ENCODE data around the gene FOXL1. TPM values are rescaled to one million over a fixed set of nuclear protein-coding genes. Genes with fewer than 3 reads are reported as not detected.

The FOXL1 gene
- total RNA-seq, 2 donors from 2014 or later: not detected

GRCh38 chr16:86559802-86560305 lies 18.5 kb upstream of the FOXL1 start:
- H3K36me3 Mint-ChIP-seq: peaks cover 0 to 8% of the 10 kb centered on the region in 2 donors
- no peak for ATAC-seq

GRCh38 chr16:86562356-86562755 lies 16.0 kb upstream of the FOXL1 start:
- no peaks in the 10 kb centered on the region for H3K9me3 Mint-ChIP-seq
- H3K27ac Mint-ChIP-seq: no peak overlapping the region
- no peaks in the 10 kb centered on the region for H3K36me3 Mint-ChIP-seq
- ATAC-seq (no peak), DNase-seq (ENCODE audit: low spot score in 2 of 2) (no peak)

More at GRCh38 chr16:86559802-86560305, 18.5 kb upstream of the FOXL1 start:
- no peak for DNase-seq (ENCODE audit: low spot score in 2 of 2)
- Mint-ChIP-seq H3K27ac (no peak overlapping the region), H3K9me3 (no peaks in the 10 kb centered on the region)

DNA sequence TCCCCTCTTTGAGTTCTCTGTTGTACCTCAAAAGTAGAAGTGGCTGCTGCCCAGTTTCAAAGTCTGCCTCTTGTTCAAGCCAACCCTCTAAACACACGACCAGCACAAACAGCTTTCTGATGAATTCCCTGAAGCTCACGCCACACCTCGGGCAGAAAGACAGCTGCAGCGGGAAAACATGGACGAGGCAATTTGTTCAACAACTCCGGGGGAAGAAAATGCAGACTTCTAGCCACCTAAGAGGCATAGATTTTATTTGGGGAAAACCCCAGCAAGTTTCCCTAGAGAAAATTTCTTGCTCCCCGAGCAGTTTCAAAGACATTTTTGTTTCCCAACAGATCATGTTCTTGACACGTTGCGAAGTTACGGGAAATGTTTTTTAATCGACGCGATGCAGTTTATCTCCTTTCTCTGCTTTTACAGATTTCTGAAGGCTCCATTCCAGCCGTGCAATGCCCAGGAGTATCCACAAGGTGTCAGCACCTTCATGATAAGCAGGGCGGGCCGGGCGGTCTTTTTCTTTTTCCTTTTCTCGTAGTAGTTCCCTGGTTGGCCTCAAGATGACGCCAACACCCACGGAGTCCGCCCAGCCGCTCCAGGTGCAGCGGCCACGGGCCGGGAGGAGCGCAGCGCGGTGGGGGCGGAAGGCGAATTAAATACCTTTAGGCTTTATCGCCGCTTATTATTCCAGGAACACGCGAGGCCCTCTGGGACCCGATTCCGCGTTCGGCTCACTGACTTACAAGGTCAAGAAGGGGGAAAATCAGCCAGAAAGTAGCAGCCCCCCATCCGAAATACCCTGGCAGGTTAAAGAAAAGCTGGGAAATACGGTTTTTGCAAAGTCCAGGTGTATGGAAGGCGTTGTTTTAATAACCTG lies 14.6 kb upstream of the FOXL1 start:
- Mint-ChIP-seq H3K9me3 (no peaks in the 10 kb centered on the region), H3K27ac (no peak overlapping the region), H3K36me3 (no peaks in the 10 kb centered on the region)
- ATAC-seq (peak; percentile 86 to 89), DNase-seq (ENCODE audit: low spot score in 2 of 2) (peak; percentile 76 to 86)

DNA sequence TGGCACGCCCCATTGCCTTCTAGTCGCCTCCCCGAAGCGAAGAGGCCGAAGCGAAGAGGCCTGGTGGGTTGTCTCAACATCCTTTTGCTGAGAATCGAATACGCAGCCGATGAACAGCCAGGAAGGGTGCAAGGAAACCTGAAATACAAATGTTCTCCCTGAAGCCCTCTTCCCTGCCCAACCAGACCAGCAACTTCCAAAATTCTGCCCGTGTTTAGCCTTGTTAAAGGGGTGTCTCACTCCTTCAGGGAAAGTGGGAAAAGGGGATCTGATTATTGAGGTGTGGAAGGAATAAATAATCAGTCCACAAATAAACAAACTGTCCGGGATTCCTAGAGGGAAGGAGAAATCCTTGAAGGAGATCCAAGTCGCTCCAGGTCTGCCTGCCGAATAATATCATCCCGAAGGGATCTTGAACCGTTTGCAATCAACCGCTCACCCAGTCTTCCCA lies 13.1 kb upstream of the FOXL1 start:
- H3K27ac Mint-ChIP-seq: no peak overlapping the region
- H3K36me3 Mint-ChIP-seq: no peaks in the 10 kb centered on the region
- no peak for ATAC-seq
- no peaks in the 10 kb centered on the region for H3K9me3 Mint-ChIP-seq
- DNase-seq (ENCODE audit: low spot score in 2 of 2): no peak

DNA sequence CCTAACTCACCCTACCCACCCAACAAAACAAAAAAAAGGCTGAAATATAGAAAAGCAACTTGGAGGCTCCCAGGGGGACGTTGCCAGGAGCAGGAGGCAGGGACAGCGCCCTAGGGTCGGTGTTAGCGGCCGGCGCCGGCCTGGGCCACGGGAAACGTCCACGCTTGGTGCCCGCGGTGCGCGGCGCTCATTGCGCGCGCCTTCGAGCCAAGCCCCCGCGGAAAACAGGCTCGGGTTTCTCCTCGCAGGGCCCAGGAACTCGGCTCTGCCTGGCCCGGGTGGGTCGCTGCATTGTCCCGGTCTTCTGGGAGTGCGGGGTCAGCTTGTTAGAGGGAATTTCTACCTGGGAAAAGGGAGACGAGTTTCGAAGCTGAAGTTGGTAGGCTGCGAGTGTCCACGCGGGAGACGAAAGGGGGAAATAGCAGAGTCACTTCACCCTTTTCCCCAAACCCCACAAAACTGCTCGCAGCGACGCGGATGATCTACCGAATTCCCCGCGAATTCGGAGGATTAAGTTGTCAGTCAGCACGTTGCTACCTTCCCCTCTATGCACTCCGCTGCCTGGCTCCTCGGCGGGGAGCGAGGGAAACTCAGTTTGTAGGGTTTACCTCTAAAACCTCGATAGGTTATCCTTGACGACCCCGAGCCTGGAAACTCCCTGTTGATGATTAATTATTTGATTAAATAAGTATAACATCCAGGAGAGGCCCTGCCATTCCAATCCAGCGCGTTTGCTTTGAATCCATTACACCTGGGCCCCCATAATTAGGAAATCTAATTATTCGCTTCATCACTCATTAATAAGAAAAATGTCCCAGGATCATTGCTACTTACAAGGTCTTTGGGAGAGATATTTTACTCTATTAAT lies 12.5 kb upstream of the FOXL1 start:
- H3K27ac Mint-ChIP-seq: no peak overlapping the region
- ATAC-seq: no peak
- H3K36me3 Mint-ChIP-seq: no peaks in the 10 kb centered on the region
- no peaks in the 10 kb centered on the region for H3K9me3 Mint-ChIP-seq
- DNase-seq (ENCODE audit: low spot score in 2 of 2): no peak

DNA sequence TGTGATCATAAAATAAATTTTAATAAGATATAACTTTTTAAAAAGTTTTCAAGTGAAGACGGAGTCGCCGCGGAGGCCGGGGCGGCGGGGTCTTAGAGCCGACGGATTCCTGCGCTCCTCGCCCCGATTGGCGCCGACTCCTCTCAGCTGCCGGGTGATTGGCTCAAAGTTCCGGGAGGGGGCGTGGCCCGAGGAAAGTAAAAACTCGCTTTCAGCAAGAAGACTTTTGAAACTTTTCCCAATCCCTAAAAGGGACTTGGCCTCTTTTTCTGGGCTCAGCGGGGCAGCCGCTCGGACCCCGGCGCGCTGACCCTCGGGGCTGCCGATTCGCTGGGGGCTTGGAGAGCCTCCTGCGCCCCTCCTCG lies 11.8 kb upstream of the FOXL1 start, which contains the start of gene FOXC2:
FOXC2 (plus strand) TSS at position 229 of the 365 bp plus-strand sequence. CDS start 507 bp downstream, outside the sequence.
- no peak within 1 kb of the TSS for H3K27ac Mint-ChIP-seq
- DNase-seq (ENCODE audit: low spot score in 2 of 2): peak in 1 of 2 donors; percentile 62
- ATAC-seq: peak in 1 of 2 donors; percentile 61

DNA sequence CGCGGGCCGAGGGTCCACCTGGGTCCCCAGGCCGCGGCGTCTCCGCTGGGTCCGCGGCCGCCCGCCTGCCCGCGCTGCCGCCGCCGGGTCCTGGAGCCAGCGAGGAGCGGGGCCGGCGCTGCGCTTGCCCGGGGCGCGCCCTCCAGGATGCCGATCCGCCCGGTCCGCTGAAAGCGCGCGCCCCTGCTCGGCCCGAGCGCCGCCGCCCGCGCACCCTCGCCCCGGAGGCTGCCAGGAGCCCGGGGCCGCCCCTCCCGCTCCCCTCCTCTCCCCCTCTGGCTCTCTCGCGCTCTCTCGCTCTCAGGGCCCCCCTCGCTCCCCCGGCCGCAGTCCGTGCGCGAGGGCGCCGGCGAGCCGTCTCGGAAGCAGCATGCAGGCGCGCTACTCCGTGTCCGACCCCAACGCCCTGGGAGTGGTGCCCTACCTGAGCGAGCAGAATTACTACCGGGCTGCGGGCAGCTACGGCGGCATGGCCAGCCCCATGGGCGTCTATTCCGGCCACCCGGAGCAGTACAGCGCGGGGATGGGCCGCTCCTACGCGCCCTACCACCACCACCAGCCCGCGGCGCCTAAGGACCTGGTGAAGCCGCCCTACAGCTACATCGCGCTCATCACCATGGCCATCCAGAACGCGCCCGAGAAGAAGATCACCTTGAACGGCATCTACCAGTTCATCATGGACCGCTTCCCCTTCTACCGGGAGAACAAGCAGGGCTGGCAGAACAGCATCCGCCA lies 11.2 kb upstream of the FOXL1 start:
- peak in 1 of 2 donors; percentile 15 for DNase-seq (ENCODE audit: low spot score in 2 of 2)
- Mint-ChIP-seq H3K36me3 (no peaks in the 10 kb centered on the region), H3K27ac (no peak overlapping the region), H3K9me3 (no peaks in the 10 kb centered on the region)
- peak in 1 of 2 donors; percentile 28 for ATAC-seq

More for the DNA sequence above, 11.8 kb upstream of the FOXL1 start, which contains the start of gene FOXC2:
- H3K36me3 Mint-ChIP-seq: no peaks in the 10 kb centered on the region
- no peaks in the 10 kb centered on the region for H3K9me3 Mint-ChIP-seq

GRCh38 chr16:86567701-86568581 lies 10.4 kb upstream of the FOXL1 start:
- DNase-seq (ENCODE audit: low spot score in 2 of 2): no peak
- H3K9me3 Mint-ChIP-seq: no peaks in the 10 kb centered on the region
- H3K36me3 Mint-ChIP-seq: no peaks in the 10 kb centered on the region
- H3K27ac Mint-ChIP-seq: no peak overlapping the region
- no peak for ATAC-seq

DNA sequence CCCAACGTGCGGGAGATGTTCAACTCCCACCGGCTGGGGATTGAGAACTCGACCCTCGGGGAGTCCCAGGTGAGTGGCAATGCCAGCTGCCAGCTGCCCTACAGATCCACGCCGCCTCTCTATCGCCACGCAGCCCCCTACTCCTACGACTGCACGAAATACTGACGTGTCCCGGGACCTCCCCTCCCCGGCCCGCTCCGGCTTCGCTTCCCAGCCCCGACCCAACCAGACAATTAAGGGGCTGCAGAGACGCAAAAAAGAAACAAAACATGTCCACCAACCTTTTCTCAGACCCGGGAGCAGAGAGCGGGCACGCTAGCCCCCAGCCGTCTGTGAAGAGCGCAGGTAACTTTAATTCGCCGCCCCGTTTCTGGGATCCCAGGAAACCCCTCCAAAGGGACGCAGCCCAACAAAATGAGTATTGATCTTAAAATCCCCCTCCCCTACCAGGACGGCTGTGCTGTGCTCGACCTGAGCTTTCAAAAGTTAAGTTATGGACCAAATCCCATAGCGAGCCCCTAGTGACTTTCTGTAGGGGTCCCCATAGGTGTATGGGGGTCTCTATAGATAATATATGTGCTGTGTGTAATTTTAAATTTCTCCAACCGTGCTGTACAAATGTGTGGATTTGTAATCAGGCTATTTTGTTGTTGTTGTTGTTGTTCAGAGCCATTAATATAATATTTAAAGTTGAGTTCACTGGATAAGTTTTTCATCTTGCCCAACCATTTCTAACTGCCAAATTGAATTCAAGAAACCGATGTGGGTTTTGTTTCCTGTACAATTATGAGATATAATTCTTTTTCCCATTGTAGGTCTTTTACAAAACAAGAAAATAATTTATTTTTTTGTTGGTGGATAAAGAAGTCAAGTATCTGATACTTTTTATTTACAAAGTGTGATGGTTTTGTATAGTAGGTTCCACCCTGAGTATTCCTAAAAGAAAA lies 9.4 kb upstream of the FOXL1 start:
- Mint-ChIP-seq H3K9me3 (no peaks in the 10 kb centered on the region), H3K36me3 (no peaks in the 10 kb centered on the region), H3K27ac (no peak overlapping the region)
- DNase-seq (ENCODE audit: low spot score in 2 of 2) (no peak), ATAC-seq (no peak)

DNA sequence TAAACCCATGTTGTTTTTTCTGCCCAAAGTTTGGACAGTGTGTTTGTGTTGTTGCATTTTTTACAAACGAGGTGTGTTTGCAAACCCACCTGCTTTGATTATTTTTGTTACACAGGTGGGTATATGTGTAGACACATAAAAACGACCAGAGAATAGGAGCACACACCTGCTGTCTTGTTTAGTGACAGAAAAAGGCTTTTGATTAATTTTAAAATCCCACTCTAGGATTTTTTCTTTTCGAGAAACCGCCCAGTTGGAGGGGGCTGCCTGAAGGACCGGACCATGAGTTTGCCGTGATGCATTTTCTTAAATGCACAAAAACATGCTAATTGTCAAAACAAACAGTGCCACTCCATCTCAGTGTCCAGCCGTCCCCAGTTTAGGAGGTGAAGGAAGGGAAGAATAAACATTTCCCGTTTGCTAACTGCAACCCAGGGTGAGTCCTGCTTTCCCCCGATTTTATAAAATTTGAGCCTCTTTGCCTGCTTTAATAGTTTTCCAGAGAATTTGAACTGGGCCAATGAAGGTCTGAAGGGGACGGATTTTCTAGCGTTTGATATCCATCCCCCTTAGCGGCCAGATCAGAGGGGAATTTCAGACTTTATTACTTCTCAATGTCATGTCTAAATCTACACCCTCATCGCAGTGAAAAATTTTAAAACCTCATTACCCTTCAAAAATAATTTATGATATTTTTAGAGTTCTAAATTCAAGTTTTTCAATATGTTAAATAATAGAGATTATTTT lies 8.5 kb upstream of the FOXL1 start:
- H3K9me3 Mint-ChIP-seq: no peaks in the 10 kb centered on the region
- H3K27ac Mint-ChIP-seq: no peak overlapping the region
- ATAC-seq (no peak), DNase-seq (ENCODE audit: low spot score in 2 of 2) (no peak)
- H3K36me3 Mint-ChIP-seq: no peaks in the 10 kb centered on the region

DNA sequence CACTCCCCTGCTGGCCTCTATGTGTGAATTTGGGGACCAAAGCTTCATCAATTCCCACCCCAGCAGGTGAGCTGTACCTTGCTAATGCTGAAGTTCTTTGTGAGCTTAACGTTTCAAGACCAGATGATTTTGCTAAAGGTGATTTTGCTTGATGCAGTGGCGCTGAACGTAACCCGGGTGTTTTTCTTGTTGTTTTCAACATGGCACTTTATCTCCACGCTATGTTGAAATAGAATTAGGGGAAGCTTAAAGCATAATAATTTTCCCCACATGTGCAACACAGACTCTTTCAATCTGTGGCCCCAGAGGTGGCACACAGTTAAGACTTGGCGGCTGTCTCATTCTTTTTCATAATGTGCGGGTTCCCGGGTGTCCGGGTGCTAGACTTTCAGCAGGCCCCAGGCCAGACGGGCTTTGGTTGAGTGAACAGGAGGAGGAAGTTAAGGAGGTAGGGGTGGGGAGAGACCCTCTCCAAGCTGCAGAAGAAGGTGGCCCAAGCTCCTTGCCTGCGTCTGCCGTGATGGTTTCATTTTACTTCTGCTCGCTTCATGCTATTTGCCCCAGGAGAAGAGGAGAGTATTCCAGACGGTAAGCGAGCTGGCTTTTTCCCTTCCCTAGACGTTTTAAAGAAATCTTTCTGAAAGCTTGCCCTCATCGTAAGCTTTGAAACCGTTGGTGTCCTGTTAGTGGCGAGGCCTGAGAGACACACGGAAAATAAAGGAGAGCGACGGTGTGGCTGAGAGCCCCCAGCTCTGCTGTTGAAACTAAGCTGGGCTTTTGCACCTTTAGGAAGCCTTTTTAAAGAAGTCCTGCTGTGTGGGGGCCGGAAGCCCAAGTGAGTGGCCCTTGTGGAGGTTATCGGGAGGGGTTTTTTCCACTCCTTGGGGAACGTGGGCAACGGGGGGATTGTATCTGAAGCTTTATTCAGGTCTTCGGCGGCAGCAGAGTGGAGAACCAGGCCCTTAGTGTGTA lies 7.5 kb upstream of the FOXL1 start:
- Mint-ChIP-seq H3K36me3 (no peaks in the 10 kb centered on the region), H3K9me3 (no peaks in the 10 kb centered on the region), H3K27ac (no peak overlapping the region)
- DNase-seq (ENCODE audit: low spot score in 2 of 2) (no peak), ATAC-seq (no peak)

DNA sequence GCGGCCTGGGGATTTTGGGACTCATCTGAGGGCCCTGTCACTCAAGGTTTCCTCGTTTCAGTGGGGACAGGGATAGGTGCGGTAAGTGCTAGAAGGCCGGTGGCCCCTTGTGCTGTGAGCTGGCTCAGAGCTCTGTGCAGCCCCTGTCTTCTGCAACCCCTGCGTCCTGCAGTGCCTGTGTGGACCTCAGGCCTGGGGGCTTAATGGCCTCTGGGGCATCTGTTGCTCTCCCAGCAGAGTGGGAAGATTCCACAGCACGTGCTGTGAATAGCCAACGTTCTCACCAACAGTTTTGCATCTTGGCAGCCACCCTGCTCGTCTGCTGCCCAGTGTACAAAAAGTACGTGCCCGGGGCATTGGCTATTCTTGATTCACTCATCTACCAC lies 6.8 kb upstream of the FOXL1 start:
- H3K9me3 Mint-ChIP-seq: no peaks in the 10 kb centered on the region
- no peaks in the 10 kb centered on the region for H3K36me3 Mint-ChIP-seq
- DNase-seq (ENCODE audit: low spot score in 2 of 2): no peak
- H3K27ac Mint-ChIP-seq: no peak overlapping the region
- no peak for ATAC-seq

GRCh38 chr16:86572041-86572521 lies 6.3 kb upstream of the FOXL1 start:
- Mint-ChIP-seq H3K9me3 (no peaks in the 10 kb centered on the region), H3K36me3 (no peaks in the 10 kb centered on the region), H3K27ac (no peak overlapping the region)
- DNase-seq (ENCODE audit: low spot score in 2 of 2) (no peak), ATAC-seq (no peak)

Data from activated naive CD4-positive, alpha-beta T cell treated with anti-CD3 and anti-CD28 coated beads, Interleukin-2, amount 50 U/mL, for 72 hours (primary cell).